ENCODE measurements around the gene LRRC59. TPM values are rescaled to one million over a fixed set of nuclear protein-coding genes. Genes with fewer than 3 reads are reported as not detected.

LRRC59 gene
- total RNA-seq, 2 experiments from 2014 or later: 45.1 to 51.5 TPM

DNA sequence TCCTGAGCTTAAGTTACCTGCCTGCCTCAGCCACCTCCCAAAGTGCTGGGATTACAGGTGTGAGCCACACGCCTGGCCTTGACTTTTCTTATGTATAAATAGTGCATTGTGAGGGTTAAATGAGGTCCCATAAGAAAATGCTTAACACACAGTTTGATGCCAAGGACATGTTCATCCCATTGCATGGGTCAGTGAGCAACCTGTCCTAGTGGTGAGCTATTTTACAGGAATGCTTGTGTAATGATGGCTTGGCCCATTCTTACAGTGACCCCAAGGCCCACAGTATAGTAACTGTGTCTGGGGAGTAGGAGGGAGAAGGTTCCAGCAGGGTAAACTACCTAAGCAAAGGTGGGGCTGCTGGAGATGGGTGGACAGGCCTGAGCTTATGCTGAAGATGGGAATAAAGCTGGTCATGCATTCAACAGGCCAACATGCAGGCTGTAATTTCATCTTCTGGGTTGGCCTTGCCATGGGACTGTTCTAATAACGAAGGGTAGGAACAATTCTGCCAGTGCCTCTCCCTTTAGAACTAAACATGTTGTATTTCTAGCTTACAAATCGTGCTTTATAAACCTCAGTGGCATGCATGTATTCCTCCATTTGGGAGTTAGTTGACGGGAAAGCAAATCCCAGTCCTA is 34.9 kb upstream of the LRRC59 start:
- DNase-seq: no peak
- Histone ChIP-seq H3K9me3 (ENCODE audit: control insufficient read depth in 1 of 2, insufficient read depth in 1 of 2, low read length in 2 of 2) (no peaks in the 10 kb centered on the region), H3K27ac (ENCODE audit: low read depth in 1 of 2, low read length in 2 of 2) (no peak overlapping the region), H3K36me3 (ENCODE audit: insufficient read depth, low read length) (no peaks in the 10 kb centered on the region), H3K27me3 (ENCODE audit: control insufficient read depth in 1 of 2, insufficient read depth in 2 of 2, low read length in 2 of 2) (no peaks in the 10 kb centered on the region), H3K4me3 (ENCODE audit: low read length) (no peak overlapping the region), H3K4me1 (ENCODE audit: insufficient read depth, low read length) (peaks cover 14% of the 10 kb centered on the region)
- no peak overlapping the region for H3K27ac Mint-ChIP-seq
- no peak for ATAC-seq (ENCODE audit: poor library complexity)
- no peak overlapping the region for H3K4me3 Mint-ChIP-seq
- intact Hi-C loops (cut with DNase I, micrococcal nuclease): no loop called here
- H3K9me3 Mint-ChIP-seq: no peaks in the 10 kb centered on the region
- peaks cover 4% of the 10 kb centered on the region for H3K36me3 Mint-ChIP-seq (ENCODE audit: low read depth)
- peaks cover 8% of the 10 kb centered on the region for H3K4me1 Mint-ChIP-seq (ENCODE audit: low read depth)
- no peak for TF ChIP-seq CTCF (IDR thresholded peaks at IDR 0.05)
- no peaks in the 10 kb centered on the region for H3K27me3 Mint-ChIP-seq
- POLR2A ChIA-PET: no interaction called here
- CTCF ChIA-PET: interaction anchor here (1.6 kb wide), 1 partner anchor 35 kb away, joined by 7 read pairs; the partner anchor contains the start of gene LRRC59

GRCh38 chr17:50430821-50431618 is 33.7 kb upstream of the LRRC59 start:
- ChIA-PET POLR2A (no interaction called here), CTCF (interaction anchor here (1.6 kb wide), 1 partner anchor 33 kb away, joined by 7 read pairs; the partner anchor contains the start of gene LRRC59)
- no peak overlapping the region for H3K27ac Mint-ChIP-seq
- no peaks in the 10 kb centered on the region for H3K9me3 Mint-ChIP-seq
- no peak overlapping the region for H3K4me3 Mint-ChIP-seq
- H3K27ac ChIP-seq (ENCODE audit: low read depth in 1 of 2, low read length in 2 of 2): no peak overlapping the region
- TF ChIP-seq CTCF (IDR thresholded peaks at IDR 0.05): no peak
- DNase-seq: no peak
- no peak for ATAC-seq (ENCODE audit: poor library complexity)
- intact Hi-C loops (cut with DNase I, micrococcal nuclease): no loop called here
- H3K27me3 Mint-ChIP-seq: no peaks in the 10 kb centered on the region
- peaks cover 17% of the 10 kb centered on the region for H3K4me1 Mint-ChIP-seq (ENCODE audit: low read depth)
- no peaks in the 10 kb centered on the region for H3K9me3 ChIP-seq (ENCODE audit: control insufficient read depth in 1 of 2, insufficient read depth in 1 of 2, low read length in 2 of 2)
- H3K36me3 Mint-ChIP-seq (ENCODE audit: low read depth): no peaks in the 10 kb centered on the region
- no peaks in the 10 kb centered on the region for H3K36me3 ChIP-seq (ENCODE audit: insufficient read depth, low read length)
- no peak overlapping the region for H3K4me3 ChIP-seq (ENCODE audit: low read length)
- peaks cover 26% of the 10 kb centered on the region for H3K4me1 ChIP-seq (ENCODE audit: insufficient read depth, low read length)
- no peaks in the 10 kb centered on the region for H3K27me3 ChIP-seq (ENCODE audit: control insufficient read depth in 1 of 2, insufficient read depth in 2 of 2, low read length in 2 of 2)

- CTCF ChIA-PET: interaction anchor here (1.4 kb wide), 1 partner anchor 32 kb away, joined by 4 read pairs; the partner anchor contains the start of gene LRRC59
- intact Hi-C loops (cut with DNase I, micrococcal nuclease): no loop called here
- no peak for ATAC-seq (ENCODE audit: poor library complexity)
- H3K4me3 ChIP-seq (ENCODE audit: low read length): no peak overlapping the region
- H3K4me1 ChIP-seq (ENCODE audit: insufficient read depth, low read length): peaks cover 36% of the 10 kb centered on the region
- DNase-seq: no peak
- Mint-ChIP-seq H3K4me3 (no peak overlapping the region), H3K27me3 (no peaks in the 10 kb centered on the region), H3K4me1 (ENCODE audit: low read depth) (peaks cover 26% of the 10 kb centered on the region), H3K9me3 (no peaks in the 10 kb centered on the region), H3K36me3 (ENCODE audit: low read depth) (no peaks in the 10 kb centered on the region), H3K27ac (no peak overlapping the region)
- POLR2A ChIA-PET: no interaction called here
- H3K27me3 ChIP-seq (ENCODE audit: control insufficient read depth in 1 of 2, insufficient read depth in 2 of 2, low read length in 2 of 2): no peaks in the 10 kb centered on the region
- H3K27ac ChIP-seq (ENCODE audit: low read depth in 1 of 2, low read length in 2 of 2): no peak overlapping the region
- TF ChIP-seq CTCF (IDR thresholded peaks at IDR 0.05): no peak
- H3K9me3 ChIP-seq (ENCODE audit: control insufficient read depth in 1 of 2, insufficient read depth in 1 of 2, low read length in 2 of 2): no peaks in the 10 kb centered on the region
- no peaks in the 10 kb centered on the region for H3K36me3 ChIP-seq (ENCODE audit: insufficient read depth, low read length)
Observed at GRCh38 chr17:50429793-50430192, 32.5 kb upstream of the LRRC59 start.
